HG02885 (cell line): Measurements from ENCODE around the gene MAS1L.
A peak's percentile ranks its signal among the peaks of the same experiment; 100 is the strongest.

Experiments used
- ATAC-seq: cut with Tn5 transposase; IDR thresholded peaks from one replicate; pipeline ENCODE4 v1.9.1; 2021; ENCODE audit warnings: mild to moderate bottlenecking; ENCODE audit not compliant: unreplicated experiment, poor library complexity

Gene MAS1L

DNA sequence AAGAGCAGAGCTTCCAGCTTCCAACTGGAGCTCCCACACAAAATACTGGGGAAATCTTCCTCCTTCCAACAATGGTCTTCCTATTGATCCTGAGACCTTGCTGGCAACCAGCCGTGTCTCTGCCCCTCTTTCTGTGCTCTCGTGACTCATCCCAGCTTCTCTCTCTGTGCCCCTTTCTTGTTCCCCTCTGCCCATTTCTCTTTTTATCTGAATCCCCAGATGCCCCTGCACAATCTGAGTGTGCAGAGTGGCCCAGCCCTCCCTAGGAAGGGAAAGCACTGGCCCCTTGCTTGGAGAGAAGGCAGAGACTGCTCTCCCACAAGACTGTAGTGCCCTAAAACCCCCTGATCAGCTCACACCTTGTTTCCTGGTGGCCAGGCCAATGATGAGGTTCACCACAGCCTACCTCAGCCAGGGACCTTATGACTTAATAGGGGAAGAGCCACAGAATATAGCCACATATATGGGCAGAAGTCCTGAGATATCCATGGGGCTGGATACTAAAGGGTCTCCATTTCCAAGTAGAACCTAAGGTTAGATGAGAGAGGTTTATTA lies 23.1 kb upstream of the MAS1L start:
- no peak for ATAC-seq

DNA sequence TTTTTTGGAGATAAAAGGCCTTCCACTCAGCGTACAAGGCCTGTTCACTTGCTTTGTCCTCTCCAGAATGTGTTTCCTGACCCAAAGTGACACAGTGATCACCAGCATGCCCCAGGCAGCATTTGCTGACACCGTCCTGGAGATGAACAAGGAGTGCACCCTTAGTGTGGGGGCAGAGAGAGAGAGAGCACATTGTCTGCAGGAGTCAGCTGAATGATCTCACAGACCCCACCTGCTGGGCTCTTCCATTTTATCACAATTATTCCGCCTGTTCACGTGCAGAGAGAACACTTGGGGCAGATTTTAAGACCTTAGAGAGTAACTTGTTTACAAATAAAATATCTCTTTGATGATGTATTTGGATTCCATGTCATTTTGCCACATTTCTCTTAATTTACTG lies 22.4 kb upstream of the MAS1L start:
- ATAC-seq = no peak

- ATAC-seq = no peak
These were observed 22.0 kb upstream of the MAS1L start for GRCh38 chr6:29509711-29510110.

- peak; percentile 87 for ATAC-seq
These were observed 21.5 kb upstream of the MAS1L start for GRCh38 chr6:29509239-29509638.

GRCh38 chr6:29507319-29507718 lies 19.6 kb upstream of the MAS1L start:
- no peak for ATAC-seq

- no peak for ATAC-seq
These were observed 18.8 kb upstream of the MAS1L start for GRCh38 chr6:29506446-29507067.

GRCh38 chr6:29505808-29506207 lies 18.1 kb upstream of the MAS1L start:
- no peak for ATAC-seq

DNA sequence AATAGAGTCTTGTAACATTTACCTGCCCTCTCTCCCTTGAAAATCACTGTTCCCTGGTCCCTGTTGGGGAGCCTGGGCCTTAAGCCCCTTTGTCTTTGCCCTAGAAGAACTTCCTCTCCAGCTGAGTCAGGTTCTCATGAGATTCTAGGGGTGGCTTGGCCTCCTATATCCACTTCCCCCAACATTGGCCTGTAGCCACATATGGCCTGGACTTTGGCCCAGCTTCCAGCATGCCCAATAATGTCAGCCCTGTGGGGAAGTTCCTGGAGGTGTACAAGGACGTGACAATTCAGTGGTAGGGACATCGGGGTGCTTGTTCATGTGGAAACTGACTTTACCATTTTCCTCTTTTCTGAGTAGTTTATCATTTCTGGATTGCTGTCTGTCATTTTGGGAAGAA lies 17.2 kb upstream of the MAS1L start:
- ATAC-seq = no peak

- ATAC-seq = no peak
These were observed 14.8 kb upstream of the MAS1L start for GRCh38 chr6:29502597-29502996.

DNA sequence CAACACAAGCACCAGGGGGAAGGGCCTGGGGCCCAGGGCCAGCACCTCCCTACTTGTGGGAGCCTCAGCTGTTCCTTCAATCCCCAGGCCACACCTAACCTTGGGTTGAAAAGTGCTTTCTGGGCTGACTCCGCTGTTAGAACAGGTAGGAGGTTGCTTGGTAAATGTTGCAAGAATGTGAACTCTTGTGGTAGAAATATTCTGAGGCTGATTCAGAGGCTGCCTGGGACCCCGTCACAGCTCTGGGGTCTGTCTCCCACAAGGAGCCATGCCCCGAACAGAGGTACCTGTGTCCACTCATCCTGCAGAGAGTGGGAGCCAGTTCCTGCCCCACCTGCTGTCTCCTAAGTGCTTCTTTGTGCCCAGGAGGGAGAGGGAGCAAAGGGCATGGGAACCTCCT lies 14.4 kb upstream of the MAS1L start:
- ATAC-seq = no peak

DNA sequence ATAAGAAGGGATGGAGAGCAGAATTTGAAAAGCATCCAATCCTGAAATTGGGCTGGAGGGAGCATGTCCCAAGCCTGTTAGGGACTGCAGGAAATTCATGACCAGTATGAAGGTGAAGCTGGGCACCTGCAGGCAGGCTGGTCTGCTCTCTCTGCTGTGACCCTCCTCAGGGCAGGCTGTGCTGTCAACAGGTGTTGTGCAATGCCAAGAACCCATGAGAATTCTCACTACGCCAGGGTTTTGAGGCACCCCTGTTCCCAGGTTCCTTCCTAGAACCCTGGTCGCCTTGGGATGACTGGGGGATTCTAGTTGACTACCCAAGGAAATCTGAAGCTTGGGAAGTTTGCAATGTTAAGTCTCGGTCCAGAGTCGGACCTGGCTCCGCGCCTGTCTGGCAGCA lies 13.3 kb upstream of the MAS1L start:
- ATAC-seq = no peak

- no peak for ATAC-seq
These were observed 12.8 kb upstream of the MAS1L start for GRCh38 chr6:29500594-29500993.

DNA sequence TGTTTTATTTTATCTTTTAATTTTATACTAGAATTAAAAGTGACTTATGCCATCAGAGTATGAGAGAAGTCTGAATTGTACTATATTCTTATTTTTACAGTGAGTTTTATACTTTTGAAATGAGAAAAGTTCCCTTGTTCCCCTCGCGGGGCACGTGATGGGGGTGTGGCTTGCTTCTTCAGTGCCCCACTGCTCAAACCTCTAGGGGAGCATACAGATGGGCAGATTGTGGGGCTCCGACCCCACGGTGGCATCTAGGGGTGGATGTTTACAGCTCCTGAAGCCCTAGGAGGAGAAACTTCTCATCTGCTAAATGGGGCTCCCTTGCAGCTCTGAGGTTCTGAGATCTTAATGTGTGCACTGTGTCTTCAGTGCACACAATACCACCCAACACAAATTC lies 11.9 kb upstream of the MAS1L start:
- no peak for ATAC-seq

DNA sequence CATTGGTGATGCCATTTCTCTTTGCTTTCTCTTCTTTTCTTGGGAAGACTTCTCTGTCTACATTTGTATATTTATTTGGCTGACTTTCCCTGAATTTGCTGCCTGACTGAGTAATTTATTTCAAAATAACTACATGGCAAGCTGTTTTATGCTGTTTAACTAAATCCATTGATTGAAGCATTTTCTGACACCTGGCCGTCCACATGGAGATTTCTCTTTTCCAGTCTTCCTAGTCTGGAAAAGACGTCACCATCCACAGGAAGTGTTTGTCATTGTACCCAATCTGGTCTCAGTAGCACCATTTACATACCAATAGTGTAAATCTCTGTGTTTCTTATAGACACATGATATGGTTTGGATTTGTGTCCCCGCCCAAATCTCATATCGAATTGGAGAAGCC lies 9.2 kb upstream of the MAS1L start:
- ATAC-seq = no peak

GRCh38 chr6:29495571-29495970 lies 7.8 kb upstream of the MAS1L start:
- no peak for ATAC-seq

DNA sequence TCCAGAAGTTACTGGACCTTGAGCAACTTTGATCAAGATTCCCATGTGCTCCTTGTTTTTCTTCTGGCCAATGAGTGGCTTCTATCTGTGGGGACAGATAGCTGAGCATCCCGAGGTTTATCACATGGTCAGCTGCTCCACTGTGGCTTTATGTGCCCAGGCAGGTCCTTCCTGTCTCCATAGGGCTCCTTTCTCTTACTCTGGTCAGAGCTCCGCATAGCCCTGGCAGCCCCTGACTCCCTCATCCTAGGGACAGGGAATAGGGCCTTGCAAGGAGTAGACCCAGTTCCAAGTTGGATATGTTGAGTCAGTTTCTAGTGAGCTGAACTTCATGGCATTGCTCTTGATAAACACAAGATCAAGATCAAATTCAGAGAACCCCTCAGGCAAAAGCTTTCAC lies 6.4 kb upstream of the MAS1L start:
- no peak for ATAC-seq

- ATAC-seq = no peak
These were observed 5.5 kb upstream of the MAS1L start for GRCh38 chr6:29493261-29493660.

DNA sequence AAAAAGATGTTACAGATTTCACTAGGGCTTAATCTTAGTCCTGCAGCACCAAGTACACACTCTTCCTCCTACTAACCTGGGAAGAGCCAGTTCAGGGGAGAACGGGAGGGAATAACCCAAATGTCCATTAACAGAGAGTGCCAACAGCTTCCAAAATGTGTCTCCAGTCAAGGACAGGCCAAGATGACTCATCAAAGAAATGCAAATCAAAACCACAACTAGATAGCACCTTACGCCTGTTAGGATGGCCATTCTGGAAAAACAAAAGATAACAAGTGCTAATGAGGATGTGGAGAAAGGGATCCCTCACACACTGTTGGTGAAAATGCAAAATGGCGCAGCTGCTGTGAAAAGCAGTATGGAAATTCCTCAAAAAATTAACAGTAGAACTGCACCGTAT lies 3.8 kb upstream of the MAS1L start:
- no peak for ATAC-seq

DNA sequence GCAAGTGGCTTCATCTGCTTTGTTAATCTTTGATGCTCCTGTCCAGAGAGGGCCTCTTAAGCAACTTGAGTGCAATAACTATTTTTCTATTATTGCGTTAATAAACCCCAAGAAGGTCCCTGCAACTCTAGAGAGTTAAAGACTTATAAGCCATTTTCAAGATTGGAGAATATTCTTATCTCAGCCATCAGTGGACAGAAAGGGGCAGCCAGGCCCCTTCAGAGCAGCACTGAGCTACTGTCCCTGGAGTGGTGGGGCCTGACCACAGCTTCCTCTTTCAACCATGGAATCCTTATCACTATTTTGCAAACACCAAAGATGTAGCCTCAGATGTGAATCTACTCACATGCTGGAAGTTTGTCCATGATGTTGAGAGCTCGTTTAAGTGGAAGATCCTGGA lies 2.8 kb upstream of the MAS1L start:
- ATAC-seq = no peak

- ATAC-seq = no peak
These were observed 2.3 kb upstream of the MAS1L start for GRCh38 chr6:29490055-29490454.

DNA sequence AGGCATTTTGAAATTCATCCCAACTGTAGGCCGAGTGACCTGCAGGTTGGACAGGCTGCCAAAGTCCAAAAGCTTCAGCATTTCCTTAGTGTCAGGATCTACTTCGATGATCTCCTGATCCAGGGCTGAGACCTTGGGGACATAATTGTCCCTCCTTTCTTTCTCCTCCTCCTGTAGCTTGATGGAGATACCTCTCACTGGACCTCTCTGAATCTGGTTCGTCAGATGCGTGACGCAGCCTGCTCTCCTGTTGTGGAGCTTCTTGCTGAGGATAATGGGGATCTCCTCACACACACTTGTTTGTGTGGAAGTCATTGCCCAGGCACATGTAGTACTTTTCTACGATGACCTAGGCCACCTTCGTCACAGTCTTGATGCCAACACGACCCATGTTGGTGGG lies 1.5 kb upstream of the MAS1L start:
- no peak for ATAC-seq

GRCh38 chr6:29488874-29489273 lies 1.1 kb upstream of the MAS1L start:
- ATAC-seq = no peak

GRCh38 chr6:29487131-29487530 lies 625 bp downstream of the MAS1L start:
- no peak for ATAC-seq
